Stimulated activated CD4-positive, alpha-beta T cell treated with anti-CD3 and anti-CD28 coated beads, Interleukin-1b, Interleukin-23, amount 100 ng/mL, for 24 hours (primary cell): Measurements from ENCODE around the gene ATP10A.

Experiments used
- DNase-seq, 4 experiments: peaks; one replicate each; pipeline ENCODE4 v3.0.0-alpha.2; 2020; ENCODE audit warnings: low read depth in 4 of 4, low spot score in 1 of 4

The ATP10A gene

DNA sequence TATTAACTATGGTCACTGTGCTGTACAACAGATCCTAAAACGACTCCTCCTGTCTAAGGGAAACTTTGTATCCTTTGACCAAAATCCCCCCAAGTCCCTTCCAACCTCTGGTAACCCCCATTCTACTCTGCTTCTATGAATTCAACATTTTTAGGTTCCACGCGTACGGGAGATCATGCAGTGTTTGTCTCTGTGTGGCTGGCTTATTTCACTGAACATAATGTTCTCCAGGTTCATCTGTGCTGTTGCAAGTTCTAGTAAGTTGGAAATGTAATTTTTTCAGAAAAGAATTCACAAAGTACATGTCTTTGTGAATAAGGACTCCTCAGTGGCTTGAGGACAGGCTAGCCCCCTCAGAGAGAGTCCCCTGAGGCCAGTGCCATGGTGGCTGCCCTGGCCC is 66.1 kb downstream of the ATP10A start:
- no peak for DNase-seq

DNA sequence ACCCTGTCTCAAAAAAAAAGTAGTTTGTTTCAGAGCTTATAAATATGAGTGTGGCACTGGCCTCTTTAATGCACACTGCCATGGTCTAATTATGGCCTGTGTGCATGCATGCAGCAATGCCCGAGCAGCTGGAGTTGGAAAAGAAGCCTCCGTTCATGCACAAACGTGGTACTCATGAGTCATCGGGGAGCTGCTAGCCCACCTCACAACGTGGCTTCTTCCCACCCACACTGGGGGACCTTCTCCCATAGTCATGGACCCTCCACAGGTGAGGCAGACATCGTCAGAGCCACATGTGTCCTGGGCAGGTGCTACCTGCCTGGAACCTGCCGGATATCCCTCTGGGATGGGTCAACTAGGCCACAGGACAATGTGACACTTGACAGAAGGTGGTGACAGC is 66.7 kb downstream of the ATP10A start:
- DNase-seq, result no peak

DNA sequence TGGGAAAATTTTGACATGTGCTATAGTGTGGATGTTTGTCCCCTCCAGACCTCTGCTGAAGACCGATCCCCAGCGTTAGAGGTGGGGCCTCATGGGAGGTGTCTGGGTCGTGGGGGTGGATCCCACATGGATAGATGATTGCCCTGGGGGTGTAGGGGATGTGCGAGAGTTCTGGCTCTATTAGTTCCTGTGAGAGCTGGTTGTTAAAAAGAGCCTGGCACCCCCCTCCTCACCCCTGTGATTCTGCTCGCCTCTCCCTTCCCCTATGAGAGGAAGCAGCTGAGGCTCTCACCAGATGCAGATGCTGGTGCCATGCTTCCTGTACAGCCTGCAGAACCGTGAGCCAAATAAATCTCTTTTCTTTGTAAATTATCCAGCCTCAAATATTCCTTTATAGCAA is 67.4 kb downstream of the ATP10A start:
- no peak for DNase-seq

DNA sequence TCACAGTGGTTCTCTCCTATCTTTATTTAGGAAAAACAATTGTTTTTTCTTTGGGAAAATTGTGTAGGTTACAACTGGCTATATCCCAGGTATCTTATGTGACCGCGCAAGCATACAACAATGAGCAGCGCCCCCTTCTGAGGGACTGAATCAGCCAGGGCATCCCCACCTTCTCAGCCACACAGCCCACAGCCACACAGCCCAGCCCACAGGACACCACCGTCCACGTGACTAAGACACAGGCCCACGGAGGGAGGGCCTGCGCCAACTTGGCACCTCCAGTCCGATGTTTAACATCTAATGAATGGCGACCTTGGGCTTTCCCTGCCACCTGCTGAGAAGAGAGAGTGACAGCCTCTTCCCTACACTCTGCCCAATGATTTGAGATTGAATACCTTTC is 68.1 kb downstream of the ATP10A start:
- no peak for DNase-seq

DNA sequence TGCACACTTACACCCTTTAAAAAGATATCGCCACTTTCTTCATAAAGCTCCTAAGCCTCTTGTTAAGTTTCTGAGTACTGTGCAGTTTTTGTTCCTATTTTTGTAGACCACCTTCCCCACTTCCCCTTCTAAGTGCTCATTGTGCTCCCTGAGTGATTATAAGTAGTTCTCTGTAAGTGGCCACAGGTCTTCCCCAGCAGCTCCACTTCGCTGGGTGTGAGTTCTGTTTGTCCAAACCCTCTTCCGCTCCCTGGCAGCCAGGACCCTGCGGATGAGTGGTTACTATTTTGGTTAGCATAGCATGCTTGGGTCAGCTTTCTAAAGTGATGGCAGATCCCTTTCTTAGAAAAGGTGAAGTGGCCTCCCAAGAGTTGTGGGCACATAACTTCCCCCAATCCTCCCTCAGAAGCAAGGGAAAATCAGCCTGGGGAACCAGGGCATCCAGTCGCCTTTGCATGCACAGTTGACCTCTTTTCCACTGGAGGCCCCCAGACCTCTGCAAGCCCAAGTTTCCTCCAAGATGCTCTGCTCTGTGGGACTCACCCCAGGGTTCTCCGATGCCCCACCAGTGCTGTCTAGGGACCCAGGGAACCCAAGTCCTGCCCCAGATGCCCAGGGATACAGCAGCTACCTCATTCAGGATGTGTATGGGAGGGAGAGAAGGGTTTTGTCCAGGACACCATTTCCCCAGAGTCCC is 69.6 kb downstream of the ATP10A start:
- no peak for DNase-seq

DNA sequence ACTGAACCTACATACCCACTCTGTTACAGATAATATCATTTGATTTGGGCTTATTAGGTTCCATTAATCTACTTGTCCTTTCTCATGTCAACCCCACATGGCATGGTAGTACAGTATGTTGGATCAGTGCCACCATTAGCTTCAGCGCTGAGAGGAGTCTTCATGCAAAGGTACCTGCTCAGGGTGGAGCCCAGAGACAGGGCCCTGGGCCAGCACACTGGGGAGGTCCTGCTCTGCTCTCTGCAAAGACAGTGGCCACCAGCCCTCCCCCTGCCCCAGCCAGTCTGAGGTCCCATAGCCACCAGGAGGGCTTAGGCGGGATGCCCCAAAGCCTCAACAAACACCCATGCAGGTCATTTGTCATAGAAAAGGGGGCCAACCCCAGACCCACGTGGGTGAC is 71.0 kb downstream of the ATP10A start:
- no peak for DNase-seq

DNA sequence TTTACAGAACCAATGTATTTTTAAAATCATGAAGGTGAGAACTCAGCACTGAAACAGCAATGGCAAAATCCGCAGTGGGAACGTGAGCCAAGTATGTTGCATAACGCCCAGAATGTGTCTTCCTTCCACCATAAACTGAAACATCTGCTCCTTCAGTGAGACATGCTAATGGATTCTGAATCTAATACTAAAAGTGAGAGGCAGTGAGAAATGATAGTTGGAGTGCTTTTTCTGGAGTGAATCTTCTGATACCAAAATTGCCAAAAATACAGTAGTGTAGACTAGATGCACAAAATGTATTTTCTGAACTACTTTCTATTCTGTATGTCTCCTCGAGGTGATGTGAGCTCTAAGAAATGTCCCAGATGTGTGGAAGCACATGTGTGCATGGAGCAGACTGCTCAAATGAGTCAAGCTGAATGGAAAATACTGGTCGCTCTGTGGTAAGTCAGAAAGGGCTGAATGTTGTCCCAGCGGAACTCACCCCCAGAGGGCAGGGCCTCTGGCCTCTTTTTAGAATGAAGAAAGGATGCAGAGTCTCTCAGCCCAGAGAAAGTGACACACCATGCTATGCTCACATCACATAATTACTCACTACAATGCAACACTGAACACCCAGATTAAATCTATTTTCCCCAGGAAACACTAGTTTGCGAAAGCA is 73.0 kb downstream of the ATP10A start:
- DNase-seq, result peak in 3 of 4 experiments; percentile 17 to 48 (median 33)

DNA sequence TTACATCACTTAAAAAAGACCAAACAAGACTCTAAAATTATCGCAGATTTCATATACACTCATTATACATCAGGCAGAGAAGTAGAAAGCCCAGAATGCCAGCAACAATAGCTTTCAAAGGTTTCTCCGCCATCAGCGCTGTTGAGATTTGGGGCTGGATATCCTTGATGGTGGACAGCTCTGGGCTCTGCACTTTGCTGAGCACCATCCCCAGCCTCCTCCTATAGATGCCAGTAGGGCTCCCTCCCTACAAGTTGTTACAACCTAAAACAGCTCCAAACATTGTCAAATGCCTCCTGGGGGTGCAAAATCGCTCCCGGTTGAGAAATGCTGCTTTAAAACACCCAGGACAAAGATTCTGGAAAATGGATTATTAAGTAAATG is 73.5 kb downstream of the ATP10A start:
- no peak for DNase-seq

DNA sequence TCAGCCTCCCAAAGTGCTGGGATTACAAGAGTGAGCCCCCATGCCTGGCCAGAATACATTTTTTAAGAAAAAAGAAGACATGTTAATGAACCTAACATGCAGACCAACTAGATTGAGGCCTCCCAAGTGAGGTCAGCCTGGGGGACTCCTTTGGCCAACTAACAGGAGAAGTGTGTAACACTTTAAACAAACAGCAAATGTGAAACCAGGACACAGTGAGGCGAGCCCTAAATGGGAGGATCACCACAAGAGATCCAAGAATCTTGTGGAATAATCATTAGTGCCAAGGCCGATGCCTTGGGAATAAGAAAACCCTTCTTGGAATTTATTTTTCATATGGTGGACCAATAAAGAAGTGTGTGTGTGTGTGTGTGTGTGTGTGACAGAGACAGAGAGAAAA is 73.9 kb downstream of the ATP10A start:
- DNase-seq, result no peak

DNA sequence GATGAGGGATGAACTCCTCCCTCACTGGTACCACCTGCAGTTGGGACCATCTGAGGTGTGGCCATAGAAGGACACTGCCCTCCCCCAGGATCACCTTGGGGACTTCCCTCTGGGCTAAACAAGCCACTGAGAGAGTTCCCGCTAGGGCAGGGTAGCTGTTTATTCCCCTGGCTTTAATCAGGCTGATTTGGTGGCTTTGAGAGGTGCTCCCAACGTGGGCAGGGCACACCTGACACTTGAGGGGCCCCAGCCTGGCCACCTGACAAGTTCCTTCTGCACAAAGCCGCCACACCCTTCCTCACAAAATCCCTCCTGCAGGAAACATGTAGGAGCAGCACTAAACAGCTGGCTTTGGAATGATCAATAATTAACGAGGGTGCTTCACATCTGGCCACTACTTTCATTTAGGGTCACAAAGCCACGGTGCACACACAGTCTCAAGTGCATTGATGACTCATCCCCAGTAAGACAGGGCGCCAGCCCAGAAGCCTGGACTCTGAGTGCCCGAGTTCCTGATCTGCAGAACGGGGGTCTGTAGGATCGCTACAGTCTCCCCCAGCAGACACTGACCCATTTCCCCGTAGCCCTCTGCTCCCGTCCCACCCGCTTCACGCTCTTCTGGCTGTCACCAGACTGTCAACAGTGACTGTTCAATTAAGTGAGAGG is 75.1 kb downstream of the ATP10A start:
- DNase-seq, result no peak

DNA sequence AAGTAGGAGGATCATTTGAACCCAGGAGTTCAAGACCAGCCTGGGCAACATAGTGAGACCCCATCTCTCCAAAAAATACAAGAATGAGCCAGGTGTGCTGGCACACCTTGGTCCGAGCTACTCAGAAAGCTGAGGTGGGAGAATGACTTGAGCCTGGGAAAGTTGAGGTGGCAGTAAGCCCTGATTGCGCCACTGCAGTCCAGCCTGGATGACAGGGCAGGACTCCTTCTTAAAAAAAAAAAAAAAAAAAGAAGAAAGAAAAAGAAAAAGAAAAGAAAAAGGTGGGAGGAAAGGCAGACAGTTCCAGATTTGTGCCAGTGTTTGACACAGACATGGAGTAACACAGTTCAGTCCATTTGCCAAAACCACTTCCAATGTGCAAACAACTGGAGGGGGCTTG is 75.7 kb downstream of the ATP10A start:
- DNase-seq, result no peak

DNA sequence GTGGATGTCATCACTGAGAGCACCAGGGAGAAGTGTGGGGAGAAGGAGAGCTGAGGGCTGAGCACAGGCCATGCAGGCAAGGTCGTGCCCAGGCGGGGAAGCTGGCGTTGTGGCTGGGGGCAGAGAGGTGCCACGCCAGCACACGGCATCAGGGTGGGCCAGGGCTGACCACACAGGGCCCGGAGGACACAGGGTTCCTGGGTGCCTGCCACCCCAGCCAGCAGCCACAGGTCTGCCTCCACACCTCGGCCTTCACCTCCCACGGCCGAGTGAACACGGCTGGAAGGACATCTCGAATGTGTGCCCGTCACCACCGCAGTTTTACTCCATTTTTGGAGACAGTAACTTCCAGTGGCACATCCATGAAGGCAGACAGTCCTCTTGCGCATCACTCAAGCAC is 77.1 kb downstream of the ATP10A start:
- no peak for DNase-seq

DNA sequence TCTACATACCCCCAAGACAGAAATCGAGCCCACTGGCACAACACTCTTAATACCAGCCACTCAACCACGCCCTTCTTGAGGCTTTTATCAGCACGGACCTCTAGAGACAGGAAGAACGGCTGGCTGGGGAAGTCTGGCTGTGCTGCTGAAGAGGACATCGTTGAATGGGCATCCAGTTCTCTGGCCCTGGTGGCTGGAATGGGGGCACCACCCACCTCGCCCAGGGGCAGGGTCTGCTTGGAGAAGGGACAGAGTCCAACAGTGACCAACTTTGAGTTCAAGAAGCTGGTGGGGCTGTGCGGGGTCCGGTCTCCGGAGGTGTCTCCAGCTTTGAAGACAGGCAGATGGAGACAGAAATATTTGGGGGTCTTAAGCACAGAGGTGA is 77.5 kb downstream of the ATP10A start:
- no peak for DNase-seq

DNA sequence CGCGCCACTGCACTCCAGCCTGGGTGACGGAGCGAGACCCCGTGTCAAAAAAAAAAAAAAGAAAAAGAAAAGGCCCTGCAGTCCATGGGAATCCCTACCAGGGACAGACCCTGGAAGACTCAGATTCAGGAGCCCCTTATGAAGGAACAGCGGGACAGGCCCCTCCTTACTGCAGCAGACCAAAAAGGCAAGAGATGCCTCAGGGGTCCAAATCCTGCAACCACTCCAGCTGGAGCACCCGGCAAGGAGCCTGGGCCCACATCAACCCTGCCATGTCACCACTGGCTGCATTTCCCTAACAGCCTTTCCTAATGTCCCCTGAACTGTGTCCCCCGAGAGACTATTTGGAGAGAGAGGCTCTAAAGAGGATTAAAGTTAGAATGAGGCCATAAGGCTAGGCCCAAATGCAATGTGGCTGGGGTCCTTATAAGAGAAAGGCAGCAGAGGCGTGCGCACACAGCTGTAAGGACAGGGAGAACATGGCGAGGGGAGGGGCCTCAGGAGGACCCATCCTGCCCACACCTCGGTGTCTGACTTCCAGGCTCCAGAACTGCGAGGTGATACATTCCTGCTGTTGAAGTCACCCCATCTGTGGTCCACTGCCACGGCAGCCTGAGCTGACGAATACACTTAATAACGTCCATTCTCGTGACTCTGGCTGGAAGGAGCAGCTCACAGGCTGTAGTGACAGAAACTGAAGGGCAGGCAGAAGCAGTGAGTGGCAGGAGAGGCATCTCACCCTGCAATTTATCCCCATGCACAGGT is 78.1 kb downstream of the ATP10A start:
- DNase-seq, result no peak

DNA sequence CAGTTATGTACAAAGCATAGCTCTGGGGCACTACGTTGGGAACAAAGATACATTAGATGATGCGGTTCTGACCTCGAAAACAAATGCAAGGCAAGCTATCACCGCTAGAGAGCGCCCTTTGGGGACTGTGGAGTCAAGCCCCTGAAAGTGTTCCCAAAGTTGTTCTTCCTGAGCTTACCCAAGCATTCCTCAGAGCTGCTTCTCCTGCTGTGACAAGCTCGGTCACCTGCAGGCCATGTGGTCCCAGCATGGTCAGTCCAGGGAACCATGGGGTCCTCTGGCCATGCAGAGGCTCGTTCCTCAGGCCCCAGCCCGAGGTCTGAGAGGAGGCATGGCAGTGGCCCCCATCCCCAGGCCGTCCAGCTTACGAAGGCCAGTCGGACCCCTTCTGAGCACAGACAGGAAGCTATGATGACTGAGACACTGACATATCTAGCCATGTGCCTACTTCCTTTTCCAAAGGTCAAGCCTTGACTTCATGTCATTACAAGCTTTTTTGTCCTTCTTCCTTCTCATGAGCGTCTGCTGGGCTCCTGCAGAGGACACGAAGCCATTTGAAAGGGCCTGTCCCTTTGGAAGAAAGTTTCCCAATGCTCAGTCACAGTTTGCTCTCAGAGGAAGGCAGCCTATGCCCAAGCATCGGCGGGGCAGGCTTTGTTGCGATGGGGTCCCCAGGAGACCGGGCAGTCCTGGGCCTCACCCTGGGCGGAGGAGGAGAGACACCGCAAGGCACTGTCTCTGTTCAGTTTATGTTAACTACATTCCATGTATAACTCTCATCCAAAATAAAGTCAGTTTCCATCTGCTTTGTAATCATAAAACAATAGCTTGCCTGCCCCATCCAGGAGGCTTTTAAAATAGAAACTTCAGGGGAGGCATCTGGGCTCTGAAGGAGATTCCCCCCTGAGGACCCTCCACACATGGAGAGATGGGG is 79.3 kb downstream of the ATP10A start:
- DNase-seq, result peak in 3 of 4 experiments; percentile 17 to 27 (median 26)

DNA sequence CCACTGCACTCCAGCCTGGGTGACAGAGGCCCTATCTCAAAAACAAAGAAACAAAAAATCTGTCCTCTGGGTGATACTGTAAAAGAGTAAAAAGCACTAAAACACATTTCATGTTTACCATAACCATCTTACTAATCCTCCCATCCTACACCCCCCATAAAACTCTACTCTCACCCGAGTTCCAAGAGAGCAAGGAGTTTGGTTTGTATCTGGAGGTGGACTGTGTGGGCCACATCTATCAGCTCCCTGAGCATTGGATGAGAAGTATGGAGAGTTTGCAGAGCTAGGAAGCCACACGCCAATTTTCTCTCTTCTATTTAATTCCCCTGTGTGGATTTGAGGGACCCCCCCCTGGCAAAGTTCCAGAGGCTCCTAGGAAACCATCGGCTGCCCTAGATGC is 80.0 kb downstream of the ATP10A start:
- DNase-seq, result no peak

DNA sequence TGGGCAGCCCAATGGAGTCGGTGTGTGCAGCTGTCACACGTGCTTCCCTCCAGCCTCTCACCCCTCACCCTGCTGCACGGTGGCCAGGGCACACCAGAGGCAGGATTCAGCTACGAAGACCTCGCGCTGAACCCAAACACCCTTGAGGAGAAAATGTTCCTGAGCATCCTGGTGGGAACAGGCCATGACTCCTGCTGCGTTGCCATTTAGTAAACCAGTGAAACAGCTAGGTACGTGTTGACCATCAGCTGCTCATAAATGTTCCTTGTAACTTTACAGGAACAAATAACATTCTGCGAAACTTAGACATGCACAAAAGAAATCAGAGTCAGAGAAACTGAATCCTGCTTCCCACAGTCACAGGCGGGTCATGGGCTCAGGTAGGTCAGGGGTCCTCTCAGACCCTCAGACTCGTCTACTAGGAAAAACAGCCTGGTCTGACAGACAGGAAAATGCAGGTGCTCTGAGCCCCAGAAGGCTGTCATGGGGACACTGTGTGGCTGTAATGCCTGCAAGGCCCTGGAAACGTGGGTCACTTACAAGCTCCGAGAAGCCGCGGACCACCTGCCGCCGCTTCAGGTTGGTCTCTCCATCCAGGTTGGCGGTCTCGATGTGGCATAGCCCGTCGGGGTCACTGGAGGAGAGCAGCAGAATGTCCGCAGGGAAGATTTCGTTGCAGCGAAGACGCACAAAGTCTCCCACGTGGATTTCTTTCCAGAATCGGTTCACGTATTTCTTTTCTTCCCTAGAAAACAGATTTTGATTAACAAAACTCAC is 82.5 kb downstream of the ATP10A start:
- no peak for DNase-seq

DNA sequence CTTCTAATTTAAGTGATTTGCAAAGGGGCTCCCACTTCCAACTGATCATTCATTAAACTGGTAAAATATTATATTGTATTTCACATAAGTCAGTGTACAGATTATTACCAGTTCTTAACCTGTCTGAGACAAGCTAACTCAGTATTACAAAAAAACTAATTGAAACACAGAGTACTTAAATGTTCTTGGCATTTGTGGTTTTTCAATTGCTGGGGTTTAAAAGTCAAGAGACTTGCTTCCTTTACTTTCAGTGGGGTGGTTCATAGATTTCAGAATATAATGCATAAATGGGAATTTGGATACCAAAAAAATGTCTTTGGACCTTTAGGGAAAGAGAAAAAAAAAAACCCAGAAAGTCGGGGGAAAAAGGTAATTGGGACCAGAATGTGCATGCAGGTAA is 85.0 kb downstream of the ATP10A start:
- no peak for DNase-seq

DNA sequence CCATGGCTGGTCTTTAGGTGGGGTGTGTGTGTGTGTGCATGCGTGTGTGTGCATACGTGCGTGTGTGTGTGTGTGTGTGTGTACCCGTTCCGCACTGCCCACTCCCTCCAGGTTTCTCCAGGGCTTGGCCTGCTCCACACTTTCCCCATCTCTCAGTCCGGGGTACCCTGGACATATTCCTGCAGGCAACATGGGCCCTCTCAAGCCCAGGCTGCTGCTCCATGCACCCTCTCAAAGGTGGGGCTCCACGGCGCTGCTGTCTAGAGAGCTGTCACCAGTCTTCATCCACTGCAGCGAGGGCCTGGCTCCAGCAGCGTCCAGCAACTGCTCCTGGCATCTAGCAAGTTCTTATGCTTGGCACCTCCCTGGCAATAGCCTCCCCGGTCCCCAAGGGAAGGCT is 86.1 kb downstream of the ATP10A start:
- no peak for DNase-seq
